HG02970 (cell line): ENCODE measurements around the gene SYCE1L.
"Not testable (repeated sequence)": the region's sequence is repeated elsewhere in the genome, so short reads cannot be mapped to it uniquely, and the experiment has no call there.

Experiments used
- ATAC-seq: cut with Tn5 transposase; IDR thresholded peaks from one replicate; pipeline ENCODE4 v1.9.1; 2021; ENCODE audit warnings: mild to moderate bottlenecking, moderate library complexity, moderate number of reproducible peaks; ENCODE audit not compliant: unreplicated experiment, low FRiP score

Gene SYCE1L

GRCh38 chr16:77199211-77199610 lies at the start of gene SYCE1L:
SYCE1L (plus strand) TSS chr16:77199408; CDS start chr16:77199452, 44 bp downstream.
- no peak for ATAC-seq

GRCh38 chr16:77157346-77158058 lies 41.7 kb upstream of the SYCE1L start:
- ATAC-seq, result no peak

- no peak for ATAC-seq
Measured at GRCh38 chr16:77158293-77158692, 40.9 kb upstream of the SYCE1L start.

GRCh38 chr16:77165006-77165405 lies 34.2 kb upstream of the SYCE1L start:
- no peak for ATAC-seq

GRCh38 chr16:77165536-77166236 lies 33.5 kb upstream of the SYCE1L start:
- not testable (repeated sequence) for ATAC-seq

GRCh38 chr16:77166726-77167125 lies 32.5 kb upstream of the SYCE1L start:
- ATAC-seq, result no peak

GRCh38 chr16:77168901-77169300 lies 30.3 kb upstream of the SYCE1L start:
- ATAC-seq, result no peak

- no peak for ATAC-seq
Measured at GRCh38 chr16:77169650-77170236, 29.5 kb upstream of the SYCE1L start.

GRCh38 chr16:77170805-77171204 lies 28.4 kb upstream of the SYCE1L start:
- no peak for ATAC-seq

- peak; percentile 63 for ATAC-seq
Measured at GRCh38 chr16:77171745-77172635, 27.2 kb upstream of the SYCE1L start.

GRCh38 chr16:77172951-77173350 lies 26.3 kb upstream of the SYCE1L start:
- ATAC-seq, result no peak

GRCh38 chr16:77183137-77183536 lies 16.1 kb upstream of the SYCE1L start:
- no peak for ATAC-seq

- ATAC-seq, result not testable (repeated sequence)
Measured at GRCh38 chr16:77186298-77186697, 12.9 kb upstream of the SYCE1L start.

- no peak for ATAC-seq
Measured at GRCh38 chr16:77190190-77190477, 9.1 kb upstream of the SYCE1L start.

- peak; percentile 100 for ATAC-seq
Measured at GRCh38 chr16:77190478-77191258, 8.5 kb upstream of the SYCE1L start, which contains the start of gene MON1B. MON1B (plus strand) TSS chr16:77191190; CDS start chr16:77191486, 296 bp downstream.

GRCh38 chr16:77191259-77191969 lies 7.8 kb upstream of the SYCE1L start:
- ATAC-seq, result no peak

GRCh38 chr16:77193377-77193776 lies 5.8 kb upstream of the SYCE1L start:
- no peak for ATAC-seq

- ATAC-seq, result no peak
Measured at GRCh38 chr16:77194295-77195231, 4.6 kb upstream of the SYCE1L start.
